ENCODE measurements around the gene STXBP4.

STXBP4 gene

GRCh38 chr17:55171634-55172328, 203.2 kb downstream of the STXBP4 start:
- no peak for DNase-seq (ENCODE audit: low read depth in 2 of 2)

- DNase-seq (ENCODE audit: low read depth in 2 of 2), result no peak
Measured at GRCh38 chr17:55172612-55173011, 204.0 kb downstream of the STXBP4 start.

GRCh38 chr17:55174133-55174532, 205.6 kb downstream of the STXBP4 start:
- DNase-seq (ENCODE audit: low read depth in 2 of 2), result no peak

GRCh38 chr17:55175788-55176427, 207.3 kb downstream of the STXBP4 start:
- DNase-seq (ENCODE audit: low read depth in 2 of 2), result no peak

GRCh38 chr17:55177159-55177854, 208.7 kb downstream of the STXBP4 start:
- no peak for DNase-seq (ENCODE audit: low read depth in 2 of 2)

GRCh38 chr17:55177855-55178217, 209.3 kb downstream of the STXBP4 start:
- DNase-seq (ENCODE audit: low read depth in 2 of 2), result no peak

- no peak for DNase-seq (ENCODE audit: low read depth in 2 of 2)
Measured at GRCh38 chr17:55186937-55187770, 218.6 kb downstream of the STXBP4 start.

- DNase-seq (ENCODE audit: low read depth in 2 of 2), result no peak
Measured at GRCh38 chr17:55190748-55191147, 222.2 kb downstream of the STXBP4 start.

GRCh38 chr17:55198690-55199370, 230.3 kb downstream of the STXBP4 start:
- DNase-seq (ENCODE audit: low read depth in 2 of 2), result no peak

- DNase-seq (ENCODE audit: low read depth in 2 of 2), result no peak
Measured at GRCh38 chr17:55200904-55201303, 232.3 kb downstream of the STXBP4 start.

GRCh38 chr17:55201308-55201932, 232.9 kb downstream of the STXBP4 start:
- DNase-seq (ENCODE audit: low read depth in 2 of 2), result no peak

- DNase-seq (ENCODE audit: low read depth in 2 of 2), result no peak
Measured at GRCh38 chr17:55202896-55203295, 234.3 kb downstream of the STXBP4 start.

- no peak for DNase-seq (ENCODE audit: low read depth in 2 of 2)
Measured at GRCh38 chr17:55208078-55208812, 239.7 kb downstream of the STXBP4 start.

- DNase-seq (ENCODE audit: low read depth in 2 of 2), result no peak
Measured at GRCh38 chr17:55210292-55210691, 241.7 kb downstream of the STXBP4 start.

GRCh38 chr17:55212880-55213279, 244.3 kb downstream of the STXBP4 start:
- DNase-seq (ENCODE audit: low read depth in 2 of 2), result no peak

GRCh38 chr17:55215711-55216110, 247.1 kb downstream of the STXBP4 start:
- DNase-seq (ENCODE audit: low read depth in 2 of 2), result no peak

GRCh38 chr17:55216888-55217287, 248.3 kb downstream of the STXBP4 start:
- no peak for DNase-seq (ENCODE audit: low read depth in 2 of 2)

GRCh38 chr17:55219459-55219858, 250.9 kb downstream of the STXBP4 start:
- no peak for DNase-seq (ENCODE audit: low read depth in 2 of 2)

GRCh38 chr17:55219934-55220333, 251.4 kb downstream of the STXBP4 start:
- DNase-seq (ENCODE audit: low read depth in 2 of 2), result no peak

Data from stimulated activated CD4-positive, alpha-beta T cell treated with anti-CD3 and anti-CD28 coated beads, Interleukin-4, amount 100 ng/mL, for 48 hours (primary cell).